ENCODE data around the gene CYP24A1.

The CYP24A1 gene

DNA sequence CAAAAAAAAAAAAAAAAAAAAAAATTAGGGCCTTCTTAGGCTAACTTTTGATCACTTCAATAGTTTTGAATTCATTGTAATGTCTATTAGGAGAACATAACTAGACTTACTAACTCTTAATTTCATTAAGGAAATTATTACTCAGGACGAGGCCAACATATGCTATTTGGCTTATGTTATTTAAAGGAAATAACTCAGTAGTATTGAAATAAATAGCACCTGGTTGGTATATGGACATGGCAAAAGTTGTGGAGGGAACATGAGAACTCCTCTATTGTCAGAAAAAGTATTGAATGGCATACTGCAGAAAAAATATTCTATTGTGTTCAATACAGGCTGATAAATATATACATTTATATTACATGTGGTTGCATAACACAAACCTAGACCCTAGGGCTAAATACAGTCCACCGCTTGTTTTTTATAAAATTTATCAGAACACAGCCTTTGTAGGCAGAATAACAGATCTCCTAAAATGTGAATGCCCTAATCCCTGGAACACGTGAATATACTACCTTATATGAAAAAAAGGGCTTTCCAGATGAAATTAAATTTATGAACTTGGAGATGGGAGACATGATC lies 18.0 kb downstream of the CYP24A1 start:
- DNase-seq, result no peak

DNA sequence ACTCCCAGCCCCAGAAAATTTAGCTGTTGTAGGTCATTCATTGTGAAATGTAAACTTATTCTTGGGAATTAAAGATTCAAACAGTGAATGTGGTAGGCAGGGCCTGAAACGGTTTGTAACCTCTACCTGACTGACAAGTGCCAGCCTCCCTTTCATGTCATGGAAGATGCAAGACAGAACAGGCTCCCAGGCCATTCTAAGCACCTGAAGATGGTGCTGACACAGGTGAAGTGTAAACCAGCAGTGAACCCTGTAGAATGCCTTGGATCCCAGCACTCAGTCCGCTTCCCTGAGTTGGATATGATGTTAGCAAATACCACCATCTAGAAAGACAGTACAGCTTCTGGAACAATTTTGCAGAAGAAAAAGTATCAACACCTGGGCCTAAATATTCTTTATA lies 19.3 kb downstream of the CYP24A1 start:
- DNase-seq, result no peak

DNA sequence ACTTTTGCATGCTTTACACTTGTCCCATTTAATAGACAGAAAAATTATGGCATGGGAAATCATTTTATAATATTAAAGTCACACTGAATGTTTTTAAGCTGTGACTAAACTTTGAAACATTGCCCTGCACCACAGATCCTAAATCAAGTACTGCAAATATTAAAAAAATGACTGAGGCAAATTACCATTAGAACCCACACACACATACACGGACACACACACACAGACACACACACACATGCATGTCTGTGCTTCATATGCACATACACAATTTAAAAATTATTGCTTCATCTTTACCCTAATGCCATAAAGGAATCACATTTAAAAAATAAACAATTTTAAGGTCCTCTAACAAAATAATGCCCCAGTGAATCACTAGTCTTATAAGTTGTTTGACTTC lies 19.9 kb downstream of the CYP24A1 start:
- no peak for DNase-seq

DNA sequence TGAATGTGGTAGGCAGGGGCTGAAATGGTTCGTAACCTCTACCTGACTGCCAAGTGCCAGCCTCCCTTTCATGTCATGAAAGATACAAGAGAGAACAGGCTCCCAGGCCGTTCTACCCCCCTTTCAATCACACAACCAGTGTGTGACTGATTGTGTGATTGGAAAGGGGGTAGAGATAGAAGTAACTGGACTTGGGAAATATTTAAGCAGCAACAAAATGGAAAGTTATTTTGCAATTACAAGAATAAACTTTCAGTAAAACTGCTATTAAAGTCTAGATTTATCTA lies 20.8 kb downstream of the CYP24A1 start:
- no peak for DNase-seq

DNA sequence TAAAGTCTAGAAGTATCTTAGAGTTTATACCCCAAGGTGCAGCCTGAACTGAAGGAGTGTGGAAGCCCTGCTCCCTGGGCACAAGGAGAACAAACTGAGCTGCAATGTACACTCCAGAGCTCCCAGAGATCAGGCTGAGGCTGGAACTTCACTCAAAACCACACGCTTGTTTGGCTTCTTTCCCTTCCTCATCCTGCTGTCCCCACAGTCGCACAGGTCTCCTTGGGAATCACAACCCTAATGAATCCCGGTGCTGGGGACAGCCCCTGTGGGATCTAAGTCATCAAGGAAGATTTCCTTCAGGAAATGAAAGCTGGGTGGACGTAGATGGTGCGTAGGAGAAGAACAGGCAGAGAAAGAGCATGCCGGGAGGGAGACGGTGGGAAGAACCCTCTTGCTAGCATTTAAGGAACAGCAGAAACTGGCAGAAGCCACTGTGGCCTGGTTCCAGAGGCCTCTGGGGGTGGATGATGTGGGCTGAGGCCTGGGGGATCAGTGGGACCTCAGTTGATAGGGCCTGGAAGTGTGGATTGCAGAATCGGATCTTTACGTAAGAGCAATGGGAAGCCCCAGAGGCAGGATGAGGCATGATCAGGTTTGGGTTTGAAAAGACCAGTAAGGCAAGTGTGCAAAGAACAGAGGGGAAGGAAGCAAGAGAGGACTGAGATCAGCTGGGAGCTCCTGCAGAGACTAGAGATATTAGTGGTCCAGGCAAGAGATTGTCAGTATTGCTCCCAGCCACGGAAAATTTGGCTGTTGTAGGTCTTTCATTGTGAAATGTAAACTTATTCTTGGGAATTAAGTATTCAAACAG lies 21.4 kb downstream of the CYP24A1 start:
- DNase-seq, result no peak

DNA sequence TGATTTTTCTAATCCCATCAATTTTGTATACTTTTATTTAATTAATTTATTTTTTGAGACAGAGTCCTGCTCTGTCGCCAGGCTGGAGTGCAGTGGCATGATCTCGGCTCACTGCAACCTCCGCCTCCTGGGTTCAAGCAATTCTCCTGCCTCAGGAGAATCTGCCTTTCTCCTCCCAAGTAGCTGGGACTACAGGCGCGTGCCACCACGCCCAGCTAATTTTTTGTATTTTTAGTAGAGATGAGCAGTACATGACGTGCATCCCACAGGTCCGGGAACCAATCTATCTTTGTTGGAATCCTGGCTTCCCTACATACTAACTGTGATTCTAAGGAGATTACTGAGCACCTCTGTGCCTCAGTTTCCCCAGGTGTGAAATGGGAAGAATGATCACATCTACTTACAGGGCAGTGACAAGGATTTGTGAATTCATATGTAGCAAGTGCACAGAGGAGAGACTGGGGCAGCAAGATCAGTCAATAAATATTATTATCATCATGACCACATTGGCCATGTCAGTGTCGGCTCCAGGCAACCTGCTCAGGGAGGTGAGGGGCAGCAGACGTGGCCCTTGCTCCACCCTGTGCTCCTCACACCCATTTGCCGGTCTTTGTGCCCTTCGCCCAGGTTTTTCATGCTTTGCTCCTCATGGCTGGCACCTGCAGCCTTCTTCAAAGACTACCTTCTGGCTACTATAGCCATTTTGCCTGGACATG lies 22.1 kb downstream of the CYP24A1 start:
- no peak for DNase-seq

DNA sequence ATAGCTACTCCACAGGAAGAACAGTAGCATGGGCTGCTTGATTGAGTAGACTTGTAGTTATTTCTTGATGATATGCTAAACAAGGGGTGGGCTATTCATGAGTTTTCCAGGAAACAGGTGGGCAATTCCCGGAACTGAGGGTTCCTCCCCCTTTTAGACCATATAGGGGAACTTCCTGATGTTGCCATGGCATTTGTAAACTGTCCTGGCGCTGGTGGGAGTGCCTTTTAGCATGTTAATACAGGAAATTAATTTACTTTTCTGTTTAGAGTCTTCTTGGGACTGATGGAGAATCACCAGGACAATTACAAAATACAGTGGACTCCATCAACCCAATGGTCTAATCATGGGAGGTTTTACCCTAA lies 22.7 kb downstream of the CYP24A1 start:
- no peak for DNase-seq

DNA sequence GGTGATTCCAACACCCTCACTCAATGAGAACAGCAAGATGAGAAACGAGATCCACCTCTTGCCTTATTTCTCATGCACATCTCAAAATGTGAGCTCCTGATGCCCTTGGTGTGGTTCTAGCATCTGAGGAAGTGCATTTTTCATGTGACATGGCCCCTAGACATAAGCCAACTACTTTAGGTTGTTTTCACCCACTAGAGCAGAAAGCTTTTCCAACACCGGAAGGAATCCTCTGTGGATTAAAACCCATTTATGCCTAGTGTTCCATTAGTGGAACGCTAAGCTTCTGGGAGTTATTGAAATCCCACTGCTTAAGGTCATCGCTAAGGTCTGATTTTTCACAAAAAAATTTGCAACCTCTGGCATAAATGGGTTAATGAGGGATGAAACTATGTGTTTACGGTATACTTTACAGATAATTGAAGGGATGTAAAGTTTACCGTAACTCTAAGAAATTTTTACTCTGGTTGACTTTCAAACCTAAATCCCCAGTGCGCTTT lies 24.0 kb downstream of the CYP24A1 start:
- DNase-seq, result no peak

DNA sequence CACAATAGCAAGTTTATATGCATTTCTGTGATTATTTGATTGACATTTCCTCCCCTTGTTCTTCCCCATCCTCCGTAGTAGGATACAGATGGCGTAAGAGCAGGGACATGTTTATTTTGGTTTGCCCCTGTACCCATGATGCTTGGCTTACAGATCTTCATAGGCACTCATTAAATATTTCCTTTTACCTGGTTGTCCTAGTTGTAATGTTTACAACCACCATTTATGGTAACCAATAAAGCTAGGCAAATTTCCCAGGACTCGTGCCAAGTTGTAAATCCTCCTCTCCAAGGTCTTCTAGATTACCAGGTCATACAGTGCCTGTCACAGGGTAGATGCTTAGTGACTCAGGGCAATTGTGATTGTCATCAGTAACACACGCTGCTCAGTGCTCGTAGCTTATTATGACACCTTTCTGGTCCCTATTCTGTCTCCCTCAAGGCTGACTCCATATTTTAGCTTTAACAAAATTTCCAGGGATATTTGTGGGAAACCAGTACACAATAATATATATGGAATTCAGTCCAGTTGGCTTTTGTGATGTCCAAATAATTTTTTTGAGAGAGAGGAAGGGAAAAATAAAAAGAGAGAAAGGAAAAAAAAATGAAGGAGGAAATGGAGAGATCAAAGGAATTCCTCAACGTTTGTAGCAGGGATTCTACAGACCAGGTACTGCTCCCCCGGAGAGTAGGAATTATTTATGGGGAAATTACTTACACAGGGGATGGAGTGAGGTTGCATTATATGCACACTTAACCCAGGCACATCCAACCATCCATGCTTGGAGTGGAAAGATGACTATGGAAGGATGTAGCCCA lies 24.6 kb downstream of the CYP24A1 start:
- DNase-seq, result no peak

DNA sequence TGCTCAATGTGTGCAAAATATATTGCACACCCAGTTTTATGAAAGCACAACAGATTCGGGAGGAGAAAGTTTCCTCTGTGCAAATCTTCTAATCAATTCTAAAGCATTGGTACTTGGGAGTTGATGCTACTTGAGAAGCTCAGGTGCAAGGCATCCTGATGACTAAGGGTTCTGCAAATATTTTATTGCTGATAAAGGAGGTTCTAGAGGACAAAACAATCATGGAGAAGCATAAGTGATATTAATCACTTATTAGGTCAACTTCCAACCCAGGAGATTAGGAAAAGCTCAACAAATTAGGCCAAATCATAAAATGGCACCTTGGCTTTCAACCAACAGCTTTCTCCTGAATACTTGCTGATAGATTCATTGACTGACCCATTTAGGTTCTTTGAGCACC lies 27.1 kb downstream of the CYP24A1 start:
- DNase-seq, result no peak

DNA sequence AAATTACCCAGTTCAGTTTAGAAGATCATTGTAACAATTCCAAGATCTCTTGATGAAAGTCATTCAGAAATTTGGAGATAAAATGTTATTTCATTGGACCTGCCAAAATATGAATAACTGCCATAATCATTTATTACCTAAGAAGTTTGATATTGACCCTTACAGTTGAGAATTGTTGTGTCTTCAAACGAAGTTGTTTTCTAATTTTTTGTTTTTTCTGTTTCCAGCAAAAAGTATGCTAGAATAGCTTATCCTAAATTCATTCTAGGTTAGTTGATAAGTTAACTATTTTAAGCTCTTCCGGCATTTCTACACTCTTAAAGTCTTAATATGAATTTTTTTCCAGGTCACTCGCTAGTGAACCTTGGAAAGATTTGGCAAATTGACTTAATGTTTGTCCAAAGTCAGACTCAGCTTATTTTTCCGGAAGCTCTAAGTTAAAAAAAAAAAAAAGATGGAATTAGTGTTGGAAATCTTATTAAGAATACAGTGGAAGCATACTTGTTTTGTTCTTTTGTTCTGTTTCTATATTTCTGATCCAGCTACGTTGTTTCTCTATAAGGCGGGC lies 28.9 kb downstream of the CYP24A1 start:
- no peak for DNase-seq

DNA sequence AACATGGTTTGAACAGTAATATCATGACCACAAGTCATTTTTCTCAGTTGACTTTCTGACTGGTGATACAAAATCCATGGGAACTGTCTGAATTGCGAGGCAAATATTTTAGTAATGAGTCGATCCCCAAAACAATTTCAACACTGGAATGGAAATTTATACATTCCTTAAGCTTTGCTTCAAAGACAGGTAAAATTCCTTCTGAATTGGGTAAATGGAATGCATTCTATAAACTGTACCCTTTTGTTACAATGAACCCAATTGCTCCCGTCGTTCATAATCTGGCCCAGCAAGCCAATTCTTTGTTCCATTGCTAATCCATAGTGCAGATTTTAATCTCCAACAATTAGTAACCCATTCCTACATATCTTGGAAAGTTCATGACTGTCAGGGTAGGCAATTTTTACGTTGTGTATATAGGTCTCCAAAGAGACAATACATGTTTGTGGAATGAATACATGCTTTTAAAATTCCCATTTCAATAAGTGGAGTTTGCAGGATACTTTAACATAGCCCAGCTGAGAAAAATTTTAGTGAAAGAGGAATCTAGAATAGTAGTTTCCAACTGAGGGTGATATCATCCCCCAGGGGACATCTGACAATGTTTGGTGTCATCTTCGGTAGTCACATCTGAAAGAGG lies 32.7 kb downstream of the CYP24A1 start:
- DNase-seq, result peak; percentile 81

DNA sequence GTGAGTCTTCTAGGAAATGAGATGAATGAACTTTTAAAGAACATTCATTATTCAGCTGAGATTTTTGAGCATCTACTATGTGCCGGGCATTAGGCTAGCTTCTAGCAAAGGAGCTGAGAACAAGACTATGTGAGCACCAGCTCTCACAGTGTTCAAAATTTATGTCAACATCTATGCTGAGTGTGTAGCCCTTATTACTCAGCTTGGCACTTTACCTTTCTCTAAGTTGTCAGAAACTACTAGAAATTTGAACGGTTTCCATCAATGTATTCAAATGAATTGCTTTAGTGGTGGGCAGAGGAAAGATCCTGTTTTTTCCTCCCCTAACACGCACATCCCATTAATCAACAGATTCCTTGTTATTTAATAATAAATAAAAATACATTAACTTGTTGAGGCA lies 33.3 kb downstream of the CYP24A1 start:
- no peak for DNase-seq

DNA sequence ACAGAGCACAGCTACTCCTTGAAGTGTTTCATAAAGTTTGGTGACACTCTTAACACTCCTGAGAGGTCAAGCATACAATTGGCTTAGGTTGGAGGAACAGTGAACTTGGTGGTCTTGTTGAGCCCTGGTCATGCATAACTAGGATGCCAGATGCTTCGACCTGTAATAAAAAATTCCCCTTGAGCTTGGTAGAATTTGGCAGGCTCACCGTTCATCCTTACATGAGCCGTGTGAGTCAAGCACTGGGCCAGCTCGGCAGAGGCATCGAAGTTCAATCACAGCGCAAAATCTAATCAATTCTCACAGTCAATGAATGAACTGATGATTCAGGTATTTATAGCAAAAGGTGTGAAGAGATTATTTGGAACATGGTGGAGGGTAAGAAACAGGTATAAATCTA lies 33.7 kb downstream of the CYP24A1 start:
- DNase-seq, result no peak

DNA sequence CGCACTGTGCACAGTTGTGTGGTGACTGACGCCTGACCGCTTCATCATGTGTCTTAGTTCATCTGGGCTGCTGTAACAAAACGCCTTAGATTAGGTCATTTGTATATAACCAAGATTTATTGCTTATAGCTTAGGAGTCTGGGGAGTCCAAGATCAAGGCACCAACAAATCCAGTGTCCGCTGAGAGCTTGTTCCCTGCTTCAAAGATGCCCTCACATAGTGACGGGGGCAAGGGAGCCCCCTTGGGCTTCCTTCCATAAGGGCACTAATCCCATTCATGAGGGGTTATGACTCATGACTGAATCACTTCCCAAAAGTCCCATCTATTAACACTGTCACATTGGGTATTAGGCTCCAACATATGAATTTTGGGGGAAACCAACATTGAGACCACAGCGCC lies 34.6 kb downstream of the CYP24A1 start:
- DNase-seq, result no peak

DNA sequence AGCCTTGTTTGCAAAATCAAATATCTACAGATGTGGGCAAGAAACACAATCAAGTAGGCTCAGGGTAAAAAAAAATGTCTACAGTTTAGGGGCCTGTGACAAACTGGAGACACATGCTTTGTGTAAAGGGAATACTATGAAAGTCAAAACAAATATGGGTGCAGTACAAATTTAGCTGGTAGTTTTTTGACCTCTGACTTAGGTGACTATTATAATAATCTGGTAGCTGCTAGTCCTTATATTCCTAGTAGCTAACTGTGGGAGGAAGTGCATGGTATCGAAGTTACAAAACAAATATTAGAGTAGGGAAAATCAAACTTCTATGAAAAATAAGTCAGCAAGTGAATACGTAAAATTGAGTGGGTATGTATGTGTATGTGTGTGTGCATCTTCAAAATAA lies 35.4 kb downstream of the CYP24A1 start:
- no peak for DNase-seq

DNA sequence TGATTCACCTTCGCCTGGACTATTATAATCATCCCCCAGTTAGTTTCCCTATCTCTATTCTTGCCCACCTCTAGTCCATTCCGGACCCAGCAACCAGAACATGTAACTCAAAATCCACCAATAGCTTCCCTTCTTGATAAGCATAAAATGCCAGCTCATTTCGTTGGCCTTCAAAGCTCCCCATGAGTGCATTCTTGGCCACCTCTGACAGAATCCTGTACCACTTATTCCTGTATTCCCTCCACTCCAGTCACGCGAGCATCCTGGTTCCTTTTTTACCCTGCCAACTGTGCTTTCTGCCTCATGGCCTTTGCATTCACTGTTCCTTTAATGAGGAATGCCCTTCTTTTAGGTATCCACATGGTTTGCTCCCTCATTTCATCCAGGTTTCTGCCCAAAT lies 36.7 kb downstream of the CYP24A1 start:
- no peak for DNase-seq

DNA sequence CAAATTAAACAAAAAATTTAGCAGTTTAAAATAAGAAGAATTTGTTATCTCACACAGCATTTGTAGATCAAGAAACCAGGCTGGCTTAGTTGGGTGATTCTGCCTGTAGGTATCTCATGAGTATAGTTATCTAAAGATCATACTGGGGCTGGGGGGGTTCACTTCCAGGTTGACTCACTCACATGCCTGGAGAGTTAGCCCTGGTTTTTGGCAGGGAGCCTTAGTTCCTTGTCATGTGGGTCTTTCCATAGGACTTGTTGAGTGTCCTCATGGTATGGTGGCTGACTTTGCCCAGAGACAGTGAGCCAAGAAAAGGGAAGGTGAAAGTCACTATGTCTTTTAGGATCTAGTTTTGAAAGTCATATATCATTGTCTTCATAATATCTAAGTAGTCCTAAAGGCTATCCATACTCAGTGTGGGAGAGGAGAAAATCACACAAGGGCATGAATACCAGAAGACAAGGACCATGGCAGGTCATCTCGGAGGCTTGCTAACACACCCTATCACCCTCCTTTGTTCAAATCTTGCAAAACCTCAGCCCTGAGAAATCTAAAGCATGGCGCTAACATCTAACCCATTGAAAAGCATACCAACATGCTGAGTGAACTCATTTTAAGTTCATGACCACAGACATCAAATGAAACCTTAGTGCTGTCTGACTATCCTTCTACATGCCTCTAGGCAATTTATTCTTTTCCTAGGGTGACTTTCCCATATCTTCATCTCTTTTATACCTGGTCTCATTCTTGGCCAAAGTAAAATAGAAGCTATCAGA lies 39.2 kb downstream of the CYP24A1 start:
- peak; percentile 79 for DNase-seq

DNA sequence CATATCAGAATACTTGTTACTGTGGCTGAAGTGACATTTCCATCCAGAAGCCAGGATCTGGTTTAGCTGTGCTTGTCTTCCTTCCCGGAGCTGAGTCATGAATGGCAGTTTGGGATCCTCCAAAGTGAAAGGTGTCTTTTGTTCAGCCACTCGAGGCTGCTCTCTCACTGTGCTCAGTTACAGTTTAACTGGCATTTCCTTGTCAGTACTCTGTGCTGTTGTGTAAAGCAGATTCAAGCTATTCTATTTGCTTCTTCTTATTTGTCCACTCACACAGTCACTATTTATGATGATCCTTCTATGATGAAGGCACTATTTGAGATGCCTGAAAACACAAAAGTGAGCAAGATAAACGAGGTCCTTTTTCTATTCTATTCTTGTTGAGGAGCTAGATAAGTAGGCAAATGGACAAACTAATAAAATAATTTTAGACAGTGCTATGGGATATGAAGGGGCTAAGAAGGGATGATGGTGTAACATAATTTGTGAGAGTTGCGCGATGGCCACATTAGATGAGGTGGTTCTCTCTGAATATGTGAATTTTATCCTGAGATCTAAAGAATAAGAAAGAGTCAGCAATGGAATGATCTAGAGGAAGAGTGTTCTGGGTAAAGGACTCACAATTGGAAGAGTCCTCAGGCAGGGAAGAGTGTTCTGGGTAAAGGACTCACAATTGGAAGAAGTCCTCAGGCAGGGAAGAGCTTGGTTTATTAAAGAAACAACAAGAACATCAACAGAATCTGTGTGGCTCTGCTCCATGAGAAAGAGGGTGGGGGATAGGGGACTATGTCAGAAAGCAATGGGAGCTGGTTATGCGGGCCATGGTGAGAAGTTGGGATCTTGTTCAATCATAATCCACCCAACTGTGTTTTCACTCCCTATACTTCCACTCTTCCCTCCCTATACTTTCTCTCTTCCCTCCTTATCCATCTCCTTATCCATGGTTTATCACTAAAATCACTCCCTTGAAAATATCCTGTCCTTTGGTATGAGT lies 40.1 kb downstream of the CYP24A1 start:
- DNase-seq, result peak; percentile 39
